HG02759 (cell line): ENCODE measurements around the gene SULT2B1.

Source experiments
- ATAC-seq: cut with Tn5 transposase; IDR thresholded peaks from one replicate; pipeline ENCODE4 v1.9.1; 2021; ENCODE audit warnings: mild to moderate bottlenecking, moderate library complexity; ENCODE audit not compliant: unreplicated experiment

The SULT2B1 gene

GRCh38 chr19:48646722-48647216, 94.8 kb downstream of the SULT2B1 start:
- ATAC-seq = no peak

GRCh38 chr19:48648134-48648533, 96.2 kb downstream of the SULT2B1 start:
- no peak for ATAC-seq
